Ascending aorta (tissue), 2 donors: Measurements from ENCODE around the gene DSE. TPM values are rescaled to one million over a fixed set of nuclear protein-coding genes. Genes with fewer than 3 reads are reported as not detected.

Experiments used
- DNase-seq, 2 donors: peaks; one replicate each; pipeline ENCODE4 v3.0.0-alpha.2; 2019; ENCODE audit warnings: low spot score in 2 of 2
- H3K27ac ChIP-seq, 2 donors: fragments of 200-600 bp; sonication (generic); one replicate each; pipeline ENCODE4 v1.5.1; 2016 to 2017; ENCODE audit warnings: mild to moderate bottlenecking in 1 of 2
- H3K27me3 ChIP-seq: fragments of 200-600 bp; sonication (generic); one replicate; pipeline ENCODE4 v1.5.1; 2017
- H3K36me3 ChIP-seq, 2 donors: fragments of 200-600 bp; sonication (generic); one replicate each; pipeline ENCODE4 v1.5.1; 2016
- H3K4me1 ChIP-seq, 2 donors: fragments of 200-600 bp; sonication (generic); one replicate each; pipeline ENCODE4 v1.5.1; 2016 to 2017; ENCODE audit warnings: mild to moderate bottlenecking in 1 of 2
- H3K4me3 ChIP-seq, 2 donors: fragments of 200-600 bp; sonication (generic); one replicate each; pipeline ENCODE4 v1.5.1; 2016 to 2017; ENCODE audit warnings: mild to moderate bottlenecking in 1 of 2
- H3K9me3 ChIP-seq, 2 donors: fragments of 200-600 bp; sonication (generic); one replicate each; pipeline ENCODE4 v1.5.1; 2016
- CTCF ChIP-seq, 3 experiments: fragments of 200-600 bp in 2 of 3; fragments of 450-650 bp in 1 of 3; sonication (generic) in 2 of 3; IDR thresholded peaks; one replicate each; pipeline ENCODE4 v1.5.1; 2016 to 2019; ENCODE audit warnings: antibody characterized with exemption in 3 of 3, mild to moderate bottlenecking in 1 of 3, moderate library complexity in 1 of 3
- intact Hi-C: fragments of 100-400 bp; cut with DNase I; formaldehyde crosslinking; loops from one replicate; pipeline ENCODE4 v1.15.1; 2023
- total RNA-seq: library from RNA; depleted of rRNA; stranded (reverse); fragments of >200 nt; gene quantifications from one replicate; pipeline ENCODE4 v1.1.0, GENCODE V29; 2016

DSE gene
- total RNA-seq, 1 donor from 2014 or later = 27.6 TPM

DNA sequence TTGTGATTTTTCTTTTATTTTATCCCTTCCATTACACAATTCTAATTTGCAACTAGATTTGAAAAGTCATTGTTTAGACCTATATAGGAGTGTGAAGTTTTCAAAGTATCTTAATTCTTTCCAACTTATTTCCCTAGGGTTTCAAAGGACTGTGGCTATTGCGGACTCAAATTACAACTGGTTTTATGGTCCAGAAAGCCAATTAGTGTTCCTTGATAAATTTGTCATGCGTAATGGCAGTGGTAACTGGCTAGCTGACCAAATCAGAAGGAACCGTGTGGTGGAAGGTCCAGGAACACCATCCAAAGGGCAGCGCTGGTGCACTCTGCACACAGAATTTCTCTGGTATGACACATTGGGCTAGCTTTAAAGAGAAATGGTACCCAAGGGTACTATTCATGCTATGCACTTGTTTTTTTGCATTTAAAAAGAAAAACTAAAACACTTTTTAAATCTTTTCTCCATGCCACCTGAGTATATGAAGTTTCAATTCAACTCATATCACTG is 62.5 kb downstream of the DSE start:
- Histone ChIP-seq H3K4me3 (no peak overlapping the region), H3K27ac (no peak overlapping the region), H3K4me1 (no peaks in the 10 kb centered on the region), H3K27me3 (no peaks in the 10 kb centered on the region), H3K9me3 (no peaks in the 10 kb centered on the region), H3K36me3 (peaks cover 16 to 47% of the 10 kb centered on the region in 2 donors)
- intact Hi-C loops = no loop called here
- no peak for TF ChIP-seq CTCF (IDR thresholded peaks at IDR 0.05)
- DNase-seq = no peak

DNA sequence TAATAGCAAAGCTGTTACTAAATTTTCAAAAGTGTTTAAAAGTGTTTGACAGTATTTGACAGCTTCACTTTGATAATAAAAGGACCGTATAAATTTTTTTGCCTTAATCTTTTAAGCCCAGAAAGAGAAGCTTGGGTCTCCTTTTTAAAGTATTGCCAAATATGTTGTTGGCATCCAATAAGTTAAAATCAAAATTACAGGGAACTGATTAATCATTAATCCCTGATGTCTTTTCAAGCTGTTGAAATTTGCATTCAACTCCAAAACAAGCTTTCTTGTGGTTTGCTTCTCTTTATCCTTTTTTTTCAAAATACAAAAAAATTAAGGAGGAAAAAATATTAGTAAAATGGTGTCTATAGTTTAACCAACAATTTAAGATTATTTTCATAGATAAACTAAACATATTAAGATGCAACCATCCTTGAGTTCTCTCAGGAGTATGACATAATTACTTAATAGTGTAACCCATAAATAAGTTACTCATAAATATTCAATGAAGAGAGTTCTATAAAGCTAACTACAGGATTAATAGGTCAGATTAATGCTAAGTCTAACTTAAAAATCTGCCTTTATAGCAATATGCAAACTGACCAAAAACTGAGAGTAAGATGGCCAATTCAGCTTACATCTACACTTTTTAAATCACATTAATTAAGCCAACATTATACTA is 63.4 kb downstream of the DSE start:
- H3K36me3 ChIP-seq = peaks cover 12 to 47% of the 10 kb centered on the region in 2 donors
- H3K9me3 ChIP-seq = no peaks in the 10 kb centered on the region
- H3K27me3 ChIP-seq = no peaks in the 10 kb centered on the region
- no peak for DNase-seq
- intact Hi-C loops = no loop called here
- peaks cover 0 to 6% of the 10 kb centered on the region in 2 donors for H3K4me1 ChIP-seq
- no peak overlapping the region for H3K27ac ChIP-seq
- TF ChIP-seq CTCF (IDR thresholded peaks at IDR 0.05) = no peak
- no peak overlapping the region for H3K4me3 ChIP-seq

GRCh38 chr6:116436586-116436985 is 65.8 kb downstream of the DSE start:
- Histone ChIP-seq H3K4me3 (no peak overlapping the region), H3K9me3 (no peaks in the 10 kb centered on the region), H3K36me3 (peaks cover 6 to 33% of the 10 kb centered on the region in 2 donors), H3K27ac (no peak overlapping the region), H3K4me1 (peaks cover 0 to 6% of the 10 kb centered on the region in 2 donors), H3K27me3 (no peaks in the 10 kb centered on the region)
- no peak for TF ChIP-seq CTCF (IDR thresholded peaks at IDR 0.05)
- DNase-seq = no peak
- intact Hi-C loops = no loop called here

DNA sequence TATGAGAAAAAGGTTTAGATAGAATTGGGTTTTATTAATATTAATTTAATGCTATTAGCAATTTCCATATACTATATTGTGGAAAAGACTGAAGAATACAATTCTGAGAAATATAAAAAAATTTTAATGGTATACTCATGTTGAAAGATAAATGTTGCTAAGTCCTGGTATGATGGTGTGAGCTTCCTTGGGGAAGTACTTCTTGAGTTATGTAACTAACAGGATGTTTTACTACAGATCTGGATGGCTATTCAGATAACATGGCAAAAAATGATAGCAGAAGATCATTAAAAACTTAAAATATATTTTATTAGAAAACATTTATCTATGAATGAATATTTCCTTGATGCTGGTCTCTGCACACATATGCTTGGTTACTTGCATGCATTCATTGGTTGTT is 66.9 kb downstream of the DSE start:
- H3K9me3 ChIP-seq = no peaks in the 10 kb centered on the region
- peaks cover 6 to 24% of the 10 kb centered on the region in 2 donors for H3K36me3 ChIP-seq
- no peak overlapping the region for H3K4me3 ChIP-seq
- DNase-seq = no peak
- intact Hi-C loops = no loop called here
- no peaks in the 10 kb centered on the region for H3K27me3 ChIP-seq
- H3K27ac ChIP-seq = no peak overlapping the region
- H3K4me1 ChIP-seq = peaks cover 0 to 6% of the 10 kb centered on the region in 2 donors
- TF ChIP-seq CTCF (IDR thresholded peaks at IDR 0.05) = no peak

DNA sequence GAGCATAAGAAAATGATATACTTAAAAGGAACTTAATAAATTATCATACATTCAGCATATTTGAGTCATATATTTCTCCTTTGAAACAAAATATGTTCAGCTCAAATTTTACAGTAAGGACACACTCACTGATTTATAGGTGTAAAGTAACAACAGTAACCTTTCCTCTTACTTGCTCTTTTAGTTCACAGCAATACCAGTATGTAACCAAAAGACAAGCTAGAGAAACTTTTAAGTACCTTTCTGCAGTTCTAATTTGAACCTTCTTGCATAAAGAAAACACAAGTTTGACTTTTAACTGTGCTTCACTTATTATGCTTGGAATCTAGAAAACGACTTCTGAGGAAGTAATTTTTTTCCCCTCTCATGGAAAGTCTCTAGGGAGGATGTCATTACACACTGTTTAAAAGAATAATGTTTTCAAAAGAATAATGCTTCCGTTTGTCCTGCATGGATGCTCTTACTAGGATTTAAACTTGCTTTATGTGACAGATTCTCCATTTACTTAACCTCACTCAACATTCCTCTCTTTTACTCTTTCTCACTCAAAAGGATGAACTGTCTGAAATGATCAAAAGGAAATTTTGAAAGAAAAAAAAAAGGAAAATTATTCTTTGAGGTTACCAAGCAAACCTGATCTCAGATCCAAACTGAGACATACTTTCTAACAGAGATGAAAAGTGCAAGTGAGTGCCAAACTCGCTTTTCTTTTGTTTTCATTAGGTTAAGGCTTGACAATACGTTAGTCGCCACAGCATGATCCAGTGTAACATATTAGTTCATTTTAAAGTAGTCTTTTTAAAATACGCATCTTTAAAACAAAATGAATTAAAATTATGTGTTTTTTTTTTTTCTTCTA is 68.1 kb downstream of the DSE start:
- no peaks in the 10 kb centered on the region for H3K27me3 ChIP-seq
- peaks cover 0 to 10% of the 10 kb centered on the region in 2 donors for H3K4me1 ChIP-seq
- no peak overlapping the region for H3K4me3 ChIP-seq
- H3K36me3 ChIP-seq = peaks cover 6 to 17% of the 10 kb centered on the region in 2 donors
- no peak overlapping the region for H3K27ac ChIP-seq
- intact Hi-C loops = no loop called here
- no peak for DNase-seq
- no peak for TF ChIP-seq CTCF (IDR thresholded peaks at IDR 0.05)
- no peaks in the 10 kb centered on the region for H3K9me3 ChIP-seq
